ENCODE measurements around the gene TNFRSF19.

Gene TNFRSF19

GRCh38 chr13:23620613-23621315 is 50.6 kb downstream of the TNFRSF19 start:
- no peak for DNase-seq (ENCODE audit: low read depth)
- TF ChIP-seq CTCF (conservative IDR thresholded peaks at IDR 0.05; ENCODE audit: control insufficient read depth, insufficient read depth, low read depth, low read length), result no peak
- no peak overlapping the region for H3K4me3 ChIP-seq (ENCODE audit: control insufficient read depth, low read depth, low read length)

GRCh38 chr13:23621316-23621645 is 51.1 kb downstream of the TNFRSF19 start:
- peak; percentile 95 for DNase-seq (ENCODE audit: low read depth)

GRCh38 chr13:23622985-23623384 is 52.8 kb downstream of the TNFRSF19 start:
- H3K4me3 ChIP-seq (ENCODE audit: control insufficient read depth, low read depth, low read length), result no peak overlapping the region
- no peak for TF ChIP-seq CTCF (conservative IDR thresholded peaks at IDR 0.05; ENCODE audit: control insufficient read depth, insufficient read depth, low read depth, low read length)
- no peak for DNase-seq (ENCODE audit: low read depth)

More at GRCh38 chr13:23621316-23621645, 51.1 kb downstream of the TNFRSF19 start:
- H3K4me3 ChIP-seq (ENCODE audit: control insufficient read depth, low read depth, low read length), result no peak overlapping the region
- TF ChIP-seq CTCF (conservative IDR thresholded peaks at IDR 0.05; ENCODE audit: control insufficient read depth, insufficient read depth, low read depth, low read length), result no peak

GRCh38 chr13:23623394-23623793 is 53.2 kb downstream of the TNFRSF19 start:
- H3K4me3 ChIP-seq (ENCODE audit: control insufficient read depth, low read depth, low read length), result no peak overlapping the region
- TF ChIP-seq CTCF (conservative IDR thresholded peaks at IDR 0.05; ENCODE audit: control insufficient read depth, insufficient read depth, low read depth, low read length), result no peak
- DNase-seq (ENCODE audit: low read depth), result no peak

GRCh38 chr13:23626700-23627099 is 56.5 kb downstream of the TNFRSF19 start:
- no peak for TF ChIP-seq CTCF (conservative IDR thresholded peaks at IDR 0.05; ENCODE audit: control insufficient read depth, insufficient read depth, low read depth, low read length)

GRCh38 chr13:23627410-23627809 is 57.2 kb downstream of the TNFRSF19 start:
- no peak for TF ChIP-seq CTCF (conservative IDR thresholded peaks at IDR 0.05; ENCODE audit: control insufficient read depth, insufficient read depth, low read depth, low read length)
- no peak overlapping the region for H3K4me3 ChIP-seq (ENCODE audit: control insufficient read depth, low read depth, low read length)
- DNase-seq (ENCODE audit: low read depth), result no peak

More at GRCh38 chr13:23626700-23627099, 56.5 kb downstream of the TNFRSF19 start:
- DNase-seq (ENCODE audit: low read depth), result no peak
- no peak overlapping the region for H3K4me3 ChIP-seq (ENCODE audit: control insufficient read depth, low read depth, low read length)
